K562 (cell line): Measurements from ENCODE around the gene LZTR1. TPM values are rescaled to one million over a fixed set of nuclear protein-coding genes. Genes with fewer than 3 reads are reported as not detected.

Experiments
- CSDE1 ChIP-seq, 2 experiments: fragments of 450-650 bp; IDR thresholded peaks; 2 replicates each; pipeline ENCODE4 v1.6.1; 2016; ENCODE audit warnings: mild to moderate bottlenecking in 1 of 2
- ETV1 ChIP-seq: fragments of 450-650 bp; conservative IDR thresholded peaks from 2 replicates; pipeline ENCODE4 v1.6.1; 2016; ENCODE audit warnings: missing genetic modification characterization, control low read depth, low read depth, missing compliant biosample characterization
- GATAD2A ChIP-seq: fragments of 450-650 bp; IDR thresholded peaks from 2 replicates; pipeline ENCODE4 v1.6.1; 2017
- HLTF ChIP-seq: fragments of 450-650 bp; IDR thresholded peaks from 2 replicates; pipeline ENCODE4 v1.6.1; 2016
- MECOM ChIP-seq: fragments of 250-450 bp; sonication (Bioruptor Pico); IDR thresholded peaks from 2 replicates; pipeline ENCODE4 v1.8.0; 2022; ENCODE audit warnings: inconsistent platforms
- PHF20 ChIP-seq: fragments of 450-650 bp; IDR thresholded peaks from 2 replicates; pipeline ENCODE4 v1.6.1; 2018; ENCODE audit not compliant: partially characterized antibody
- SMARCB1 ChIP-seq: IDR thresholded peaks from 2 replicates; pipeline ENCODE4 v1.6.1; 2011; ENCODE audit warnings: improper control_type of control experiment, low read depth; ENCODE audit not compliant: insufficient read length
- SNIP1 ChIP-seq: fragments of 450-650 bp; IDR thresholded peaks from 2 replicates; pipeline ENCODE4 v1.7.1; 2017; ENCODE audit warnings: low read depth, mild to moderate bottlenecking
- TRIM24 ChIP-seq, 2 experiments: fragments of 450-650 bp; IDR thresholded peaks; 2 replicates each; pipeline ENCODE4 v1.6.1; 2016
- polyA plus RNA-seq, 8 experiments: library from polyadenylated mRNA; depleted of rRNA in 4 of 8; stranded (reverse) in 5 of 8; unstranded in 3 of 8; fragments of >200 nt; fragmentation: Nextera tagmentation in 2 of 8; fragmentation: Illumina TruSeq in 1 of 8; extraction: Ambion mirVana in 2 of 8; extraction: Trizol in 1 of 8; gene quantifications; 2 replicates each; pipeline versions ENCODE4 v1.2.1 to v1.2.3, GENCODE V29; 2011 to 2014; ENCODE audit warnings: inconsistent platforms in 1 of 8, missing spikeins in 1 of 8
- total RNA-seq, 7 experiments: library from RNA; depleted of rRNA in 6 of 7; stranded (reverse); fragments of >200 nt in 6 of 7; fragmentation: Illumina TruSeq in 2 of 7; extraction: Trizol in 2 of 7; gene quantifications; 2 replicates each; pipeline versions ENCODE4 v1.2.1 to v1.2.3, GENCODE V29; 2011 to 2021; ENCODE audit warnings: low replicate concordance in 1 of 7
- TF ChIP-seq, protein P1 (sequence below): fragments of 250-450 bp; sonication (Bioruptor Pico); IDR thresholded peaks from 2 replicates; pipeline ENCODE4 v1.8.0; 2021; ENCODE audit warnings: moderate library complexity, mild to moderate bottlenecking, inconsistent platforms
- TF ChIP-seq, protein P2 (sequence below): sonication (generic); formaldehyde crosslinking; IDR thresholded peaks from 2 replicates; pipeline ENCODE4 v1.8.1; 2023; ENCODE audit warnings: missing genetic modification reagents, mild to moderate bottlenecking, borderline replicate concordance
- TF ChIP-seq, protein P3 (sequence below), 2 experiments: fragments of 450-650 bp in 1 of 2; sonication (generic) in 1 of 2; formaldehyde crosslinking in 1 of 2; IDR thresholded peaks; 2 replicates each; pipeline versions ENCODE4 v1.7.1 to v1.9.0; 2016 to 2022; ENCODE audit warnings: inconsistent platforms in 1 of 2, mild to moderate bottlenecking in 1 of 2, missing genetic modification reagents in 1 of 2
- TF ChIP-seq, protein P4 (sequence below): sonication (generic); IDR thresholded peaks from 2 replicates; pipeline ENCODE4 v1.6.1; 2016

The LZTR1 gene
- total and polyA plus RNA-seq, 9 of the 15 experiments (the other 6 are each of a cell fraction or from before 2014, with no cell fraction given): 2.2 to 135 (median 63.0) TPM

DNA sequence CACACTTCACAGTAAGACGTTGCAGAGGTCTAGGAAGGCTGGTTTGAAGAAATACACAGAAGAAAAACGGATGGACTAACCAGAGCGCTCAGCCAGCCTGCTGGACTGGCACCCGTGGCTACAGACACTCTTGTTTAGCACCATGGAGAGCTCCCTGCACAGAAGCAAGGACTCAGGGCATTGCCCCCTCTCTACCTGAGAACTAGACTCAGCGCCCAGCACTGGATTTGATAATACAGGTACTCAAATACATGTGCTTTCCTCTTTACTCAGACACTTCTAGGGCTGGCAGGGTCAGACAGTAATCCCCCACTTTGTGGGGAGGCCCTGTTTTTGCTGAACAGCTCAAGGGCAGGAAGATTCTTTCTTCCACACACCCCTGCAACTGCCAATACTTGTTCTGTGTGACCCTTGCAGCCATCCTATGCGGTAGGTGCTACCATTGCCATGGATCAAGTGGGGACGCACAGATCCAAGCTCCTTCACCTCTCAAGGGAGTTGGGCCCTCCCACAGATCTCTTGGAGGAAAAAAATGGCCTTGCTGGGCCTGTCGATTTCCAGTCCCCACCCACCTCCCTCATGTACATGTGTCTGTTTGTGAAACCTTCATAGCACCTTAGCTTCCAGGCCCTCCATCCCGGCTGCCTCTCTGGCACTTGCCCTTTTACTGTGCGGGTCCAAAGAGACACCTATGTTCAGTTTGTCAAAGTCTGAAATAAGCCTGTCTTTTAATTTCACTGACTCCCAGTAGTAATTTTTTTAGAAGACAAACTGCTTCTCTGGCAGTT, 27.7 kb downstream of the LZTR1 start (continued):
- TF ChIP-seq CSDE1 (IDR thresholded peaks at IDR 0.05): no peak
- TF ChIP-seq MECOM (CRISPR knock-in tag): no peak
- no peak for TF ChIP-seq PHF20
- TF ChIP-seq, protein P1, sequence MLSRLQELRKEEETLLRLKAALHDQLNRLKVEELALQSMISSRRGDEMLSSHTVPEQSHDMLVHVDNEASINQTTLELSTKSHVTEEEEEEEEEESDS (CRISPR knock-in tag): no peak
- TF ChIP-seq GATAD2A: no peak
- peak; percentile 89 for TF ChIP-seq SMARCB1
- no peak for TF ChIP-seq TRIM24 (IDR thresholded peaks at IDR 0.05)
- TF ChIP-seq, protein P2, sequence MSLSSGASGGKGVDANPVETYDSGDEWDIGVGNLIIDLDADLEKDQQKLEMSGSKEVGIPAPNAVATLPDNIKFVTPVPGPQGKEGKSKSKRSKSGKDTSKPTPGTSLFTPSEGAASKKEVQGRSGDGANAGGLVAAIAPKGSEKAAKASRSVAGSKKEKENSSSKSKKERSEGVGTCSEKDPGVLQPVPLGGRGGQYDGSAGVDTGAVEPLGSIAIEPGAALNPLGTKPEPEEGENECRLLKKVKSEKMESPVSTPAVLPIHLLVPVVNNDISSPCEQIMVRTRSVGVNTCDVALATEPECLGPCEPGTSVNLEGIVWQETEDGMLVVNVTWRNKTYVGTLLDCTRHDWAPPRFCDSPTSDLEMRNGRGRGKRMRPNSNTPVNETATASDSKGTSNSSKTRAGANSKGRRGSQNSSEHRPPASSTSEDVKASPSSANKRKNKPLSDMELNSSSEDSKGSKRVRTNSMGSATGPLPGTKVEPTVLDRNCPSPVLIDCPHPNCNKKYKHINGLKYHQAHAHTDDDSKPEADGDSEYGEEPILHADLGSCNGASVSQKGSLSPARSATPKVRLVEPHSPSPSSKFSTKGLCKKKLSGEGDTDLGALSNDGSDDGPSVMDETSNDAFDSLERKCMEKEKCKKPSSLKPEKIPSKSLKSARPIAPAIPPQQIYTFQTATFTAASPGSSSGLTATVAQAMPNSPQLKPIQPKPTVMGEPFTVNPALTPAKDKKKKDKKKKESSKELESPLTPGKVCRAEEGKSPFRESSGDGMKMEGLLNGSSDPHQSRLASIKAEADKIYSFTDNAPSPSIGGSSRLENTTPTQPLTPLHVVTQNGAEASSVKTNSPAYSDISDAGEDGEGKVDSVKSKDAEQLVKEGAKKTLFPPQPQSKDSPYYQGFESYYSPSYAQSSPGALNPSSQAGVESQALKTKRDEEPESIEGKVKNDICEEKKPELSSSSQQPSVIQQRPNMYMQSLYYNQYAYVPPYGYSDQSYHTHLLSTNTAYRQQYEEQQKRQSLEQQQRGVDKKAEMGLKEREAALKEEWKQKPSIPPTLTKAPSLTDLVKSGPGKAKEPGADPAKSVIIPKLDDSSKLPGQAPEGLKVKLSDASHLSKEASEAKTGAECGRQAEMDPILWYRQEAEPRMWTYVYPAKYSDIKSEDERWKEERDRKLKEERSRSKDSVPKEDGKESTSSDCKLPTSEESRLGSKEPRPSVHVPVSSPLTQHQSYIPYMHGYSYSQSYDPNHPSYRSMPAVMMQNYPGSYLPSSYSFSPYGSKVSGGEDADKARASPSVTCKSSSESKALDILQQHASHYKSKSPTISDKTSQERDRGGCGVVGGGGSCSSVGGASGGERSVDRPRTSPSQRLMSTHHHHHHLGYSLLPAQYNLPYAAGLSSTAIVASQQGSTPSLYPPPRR (CRISPR knock-in tag): no peak
- TF ChIP-seq, protein P3, sequence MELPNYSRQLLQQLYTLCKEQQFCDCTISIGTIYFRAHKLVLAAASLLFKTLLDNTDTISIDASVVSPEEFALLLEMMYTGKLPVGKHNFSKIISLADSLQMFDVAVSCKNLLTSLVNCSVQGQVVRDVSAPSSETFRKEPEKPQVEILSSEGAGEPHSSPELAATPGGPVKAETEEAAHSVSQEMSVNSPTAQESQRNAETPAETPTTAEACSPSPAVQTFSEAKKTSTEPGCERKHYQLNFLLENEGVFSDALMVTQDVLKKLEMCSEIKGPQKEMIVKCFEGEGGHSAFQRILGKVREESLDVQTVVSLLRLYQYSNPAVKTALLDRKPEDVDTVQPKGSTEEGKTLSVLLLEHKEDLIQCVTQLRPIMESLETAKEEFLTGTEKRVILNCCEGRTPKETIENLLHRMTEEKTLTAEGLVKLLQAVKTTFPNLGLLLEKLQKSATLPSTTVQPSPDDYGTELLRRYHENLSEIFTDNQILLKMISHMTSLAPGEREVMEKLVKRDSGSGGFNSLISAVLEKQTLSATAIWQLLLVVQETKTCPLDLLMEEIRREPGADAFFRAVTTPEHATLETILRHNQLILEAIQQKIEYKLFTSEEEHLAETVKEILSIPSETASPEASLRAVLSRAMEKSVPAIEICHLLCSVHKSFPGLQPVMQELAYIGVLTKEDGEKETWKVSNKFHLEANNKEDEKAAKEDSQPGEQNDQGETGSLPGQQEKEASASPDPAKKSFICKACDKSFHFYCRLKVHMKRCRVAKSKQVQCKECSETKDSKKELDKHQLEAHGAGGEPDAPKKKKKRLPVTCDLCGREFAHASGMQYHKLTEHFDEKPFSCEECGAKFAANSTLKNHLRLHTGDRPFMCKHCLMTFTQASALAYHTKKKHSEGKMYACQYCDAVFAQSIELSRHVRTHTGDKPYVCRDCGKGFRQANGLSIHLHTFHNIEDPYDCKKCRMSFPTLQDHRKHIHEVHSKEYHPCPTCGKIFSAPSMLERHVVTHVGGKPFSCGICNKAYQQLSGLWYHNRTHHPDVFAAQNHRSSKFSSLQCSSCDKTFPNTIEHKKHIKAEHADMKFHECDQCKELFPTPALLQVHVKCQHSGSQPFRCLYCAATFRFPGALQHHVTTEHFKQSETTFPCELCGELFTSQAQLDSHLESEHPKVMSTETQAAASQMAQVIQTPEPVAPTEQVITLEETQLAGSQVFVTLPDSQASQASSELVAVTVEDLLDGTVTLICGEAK (IDR thresholded peaks at IDR 0.05): no peak
- TF ChIP-seq, protein P3 (CRISPR knock-in tag; IDR thresholded peaks at IDR 0.05): no peak
- no peak for TF ChIP-seq SNIP1
- no peak for TF ChIP-seq ETV1 (tag)
- no peak for TF ChIP-seq HLTF
- TF ChIP-seq, protein P4, sequence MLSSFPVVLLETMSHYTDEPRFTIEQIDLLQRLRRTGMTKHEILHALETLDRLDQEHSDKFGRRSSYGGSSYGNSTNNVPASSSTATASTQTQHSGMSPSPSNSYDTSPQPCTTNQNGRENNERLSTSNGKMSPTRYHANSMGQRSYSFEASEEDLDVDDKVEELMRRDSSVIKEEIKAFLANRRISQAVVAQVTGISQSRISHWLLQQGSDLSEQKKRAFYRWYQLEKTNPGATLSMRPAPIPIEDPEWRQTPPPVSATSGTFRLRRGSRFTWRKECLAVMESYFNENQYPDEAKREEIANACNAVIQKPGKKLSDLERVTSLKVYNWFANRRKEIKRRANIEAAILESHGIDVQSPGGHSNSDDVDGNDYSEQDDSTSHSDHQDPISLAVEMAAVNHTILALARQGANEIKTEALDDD: no peak
